T-helper 1 cell (primary cell): ENCODE data around the gene ZHX3.
"Not testable (repeated sequence)": the region's sequence is repeated elsewhere in the genome, so short reads cannot be mapped to it uniquely, and the experiment has no call there.

Source experiments
- DNase-seq, 5 donors: peaks; one replicate each; pipeline ENCODE4 v3.0.0-alpha.2; 2012 to 2020

ZHX3 gene

GRCh38 chr20:41331731-41332130 lies 14.2 kb upstream of the ZHX3 start:
- no peak for DNase-seq

- no peak for DNase-seq
Measured at GRCh38 chr20:41330941-41331340, 13.4 kb upstream of the ZHX3 start.

GRCh38 chr20:41330343-41330720 lies 12.8 kb upstream of the ZHX3 start:
- DNase-seq: no peak

- peak in 3 of 5 donors; percentile 15 to 73 (median 24) for DNase-seq
Measured at GRCh38 chr20:41329435-41330342, 12.2 kb upstream of the ZHX3 start.

GRCh38 chr20:41327178-41327577 lies 9.6 kb upstream of the ZHX3 start:
- no peak for DNase-seq

- DNase-seq: no peak
Measured at GRCh38 chr20:41320976-41321375, 3.4 kb upstream of the ZHX3 start.

- no peak for DNase-seq
Measured at GRCh38 chr20:41320441-41320840, 2.9 kb upstream of the ZHX3 start.

GRCh38 chr20:41318271-41318649 lies 729 bp upstream of the ZHX3 start:
- DNase-seq: no peak

GRCh38 chr20:41316602-41317545 lies 657 bp downstream of the ZHX3 start:
- peak; percentile 60 to 70 (median 67) for DNase-seq

GRCh38 chr20:41316051-41316450 lies 1.5 kb downstream of the ZHX3 start:
- no peak for DNase-seq

GRCh38 chr20:41314386-41314785 lies 3.1 kb downstream of the ZHX3 start:
- no peak for DNase-seq

- DNase-seq: not testable (repeated sequence)
Measured at GRCh38 chr20:41312009-41312408, 5.5 kb downstream of the ZHX3 start.

GRCh38 chr20:41309817-41310216 lies 7.7 kb downstream of the ZHX3 start:
- DNase-seq: no peak

- no peak for DNase-seq
Measured at GRCh38 chr20:41308726-41309413, 8.7 kb downstream of the ZHX3 start.

GRCh38 chr20:41308290-41308711 lies 9.2 kb downstream of the ZHX3 start:
- DNase-seq: no peak

GRCh38 chr20:41307021-41307420 lies 10.5 kb downstream of the ZHX3 start:
- no peak for DNase-seq

- no peak for DNase-seq
Measured at GRCh38 chr20:41306061-41306727, 11.3 kb downstream of the ZHX3 start.

GRCh38 chr20:41304424-41305079 lies 13.0 kb downstream of the ZHX3 start:
- no peak for DNase-seq

GRCh38 chr20:41304002-41304401 lies 13.5 kb downstream of the ZHX3 start:
- no peak for DNase-seq

GRCh38 chr20:41300886-41301285 lies 16.6 kb downstream of the ZHX3 start:
- DNase-seq: no peak

- no peak for DNase-seq
Measured at GRCh38 chr20:41300383-41300782, 17.1 kb downstream of the ZHX3 start.

GRCh38 chr20:41299899-41300298 lies 17.6 kb downstream of the ZHX3 start:
- no peak for DNase-seq
